Fibroblast of the aortic adventitia (primary cell): ENCODE data around the gene THSD7A. TPM values are rescaled to one million over a fixed set of nuclear protein-coding genes. Genes with fewer than 3 reads are reported as not detected.
A peak's percentile ranks its signal among the peaks of the same experiment; 100 is the strongest.

Experiments used
- DNase-seq: peaks from one replicate; pipeline ENCODE4 v3.0.0-alpha.2; 2010; ENCODE audit warnings: low read depth
- H3K4me3 ChIP-seq: 2 replicates; pipeline ENCODE4 v1.5.1; 2011; ENCODE audit warnings: low read depth, mild to moderate bottlenecking, control low read depth, low read length, moderate library complexity
- CTCF ChIP-seq: IDR thresholded peaks from 2 replicates; pipeline ENCODE4 v1.5.1; 2011; ENCODE audit warnings: mild to moderate bottlenecking, low read length, control low read depth, inconsistent platforms; ENCODE audit not compliant: insufficient read depth
- total RNA-seq: library from RNA; depleted of rRNA; stranded (reverse); fragments of >200 nt; gene quantifications from 2 replicates; pipeline ENCODE4 v1.2.3, GENCODE V29; 2012; ENCODE audit warnings: low replicate concordance

THSD7A gene
- total RNA-seq, 1 donor, result 2.5 TPM

GRCh38 chr7:11341285-11341944 lies 490.6 kb downstream of the THSD7A start:
- TF ChIP-seq CTCF, result no peak
- peak; percentile 51 for DNase-seq
- no peak overlapping the region for H3K4me3 ChIP-seq

GRCh38 chr7:11336432-11336831 lies 495.6 kb downstream of the THSD7A start:
- DNase-seq, result no peak
- TF ChIP-seq CTCF, result no peak
- H3K4me3 ChIP-seq, result no peak overlapping the region

- no peak for DNase-seq
- no peak for TF ChIP-seq CTCF
- H3K4me3 ChIP-seq, result no peak overlapping the region
Observed at GRCh38 chr7:11335947-11336346, 496.1 kb downstream of the THSD7A start.

GRCh38 chr7:11332865-11333228 lies 499.2 kb downstream of the THSD7A start:
- H3K4me3 ChIP-seq, result no peak overlapping the region
- no peak for TF ChIP-seq CTCF
- no peak for DNase-seq

GRCh38 chr7:11332186-11332864 lies 499.7 kb downstream of the THSD7A start:
- no peak for DNase-seq
- no peak overlapping the region for H3K4me3 ChIP-seq
- TF ChIP-seq CTCF, result no peak

- no peak overlapping the region for H3K4me3 ChIP-seq
- no peak for DNase-seq
- no peak for TF ChIP-seq CTCF
Observed at GRCh38 chr7:11331128-11332102, 500.6 kb downstream of the THSD7A start.
